ENCODE data around the gene RABGAP1L. TPM values are rescaled to one million over a fixed set of nuclear protein-coding genes. Genes with fewer than 3 reads are reported as not detected.

The RABGAP1L gene
- total and polyA plus RNA-seq, 2 of the 8 experiments (the other 6 are each of a cell fraction or from before 2014, with no cell fraction given): 33.3 to 156 TPM

DNA sequence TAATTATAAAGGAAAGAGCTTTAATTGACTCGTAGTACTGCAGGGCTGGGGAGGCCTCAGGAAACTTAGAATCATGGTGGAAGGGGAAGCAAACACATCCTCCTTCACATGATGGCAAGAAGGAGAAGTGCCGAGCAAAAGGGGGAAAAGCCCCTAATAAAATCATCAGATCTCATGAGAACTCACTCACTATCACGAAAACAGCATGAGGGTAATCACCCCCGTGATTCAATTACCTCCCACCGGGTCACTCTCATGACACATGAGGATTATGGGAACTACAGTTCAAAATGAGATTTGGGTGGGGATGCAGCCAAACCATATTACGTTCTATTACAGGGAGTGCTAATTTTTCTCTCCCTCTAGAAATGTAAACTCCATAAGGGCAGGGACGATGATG lies 878.1 kb downstream of the RABGAP1L start:
- Histone ChIP-seq H3K36me3 (ENCODE audit: control insufficient read depth in 2 of 4, insufficient read depth in 4 of 4, low read length in 3 of 4) (no peaks in the 10 kb centered on the region), H3K27me3 (replicated peaks in 1 of 4; ENCODE audit: control insufficient read depth in 3 of 4, extremely low read depth in 1 of 4, insufficient read depth in 3 of 4, low read length in 3 of 4) (no peaks in the 10 kb centered on the region; a peak in 1 of 7 replicates), H3K79me2 (ENCODE audit: control insufficient read depth in 1 of 2, insufficient read depth in 2 of 2, low read length in 2 of 2) (no peaks in the 10 kb centered on the region), H3K9ac (replicated peaks in 1 of 4; ENCODE audit: extremely low read depth in 1 of 4, low read depth in 3 of 4, low read length in 3 of 4) (no peak overlapping the region), H3K23ac (ENCODE audit: insufficient read length) (no peak overlapping the region), H4K8ac (ENCODE audit: extremely low read depth, insufficient read depth, low read length) (no peak overlapping the region), H3K4me2 (ENCODE audit: insufficient read depth in 1 of 2, low read depth in 2 of 2, low read length in 2 of 2) (no peak overlapping the region), H3K14ac (ENCODE audit: insufficient read length) (no peak overlapping the region), H2BK12ac (ENCODE audit: low read depth, low read length) (no peak overlapping the region), H2BK120ac (replicated peaks; ENCODE audit: low read depth, low read length) (no peak overlapping the region), H3K18ac (ENCODE audit: extremely low read depth, low read length) (no peak overlapping the region), H4K91ac (replicated peaks; ENCODE audit: insufficient read length, low read length) (no peak overlapping the region), H3K27ac (ENCODE audit: low read depth, low read length) (no peak overlapping the region), H3K56ac (replicated peaks; ENCODE audit: insufficient read length, low read depth, low read length) (no peak overlapping the region), H3K9me3 (ENCODE audit: insufficient read depth in 2 of 2, low read depth in 1 of 2, low read length in 1 of 2) (no peaks in the 10 kb centered on the region), H4K5ac (ENCODE audit: insufficient read length, low read depth, low read length) (no peak overlapping the region), H2BK5ac (ENCODE audit: low read depth, low read length) (no peak overlapping the region), H3K4ac (replicated peaks; ENCODE audit: insufficient read length, low read depth, low read length) (no peak overlapping the region), H3K23me2 (ENCODE audit: low read depth, low read length) (no peaks in the 10 kb centered on the region), H2AFZ (ENCODE audit: low read length) (no peak overlapping the region), H4K20me1 (replicated peaks in 1 of 2; ENCODE audit: control insufficient read depth in 1 of 2, insufficient read depth in 2 of 2, low read length in 2 of 2) (no peaks in the 10 kb centered on the region), H3K79me1 (ENCODE audit: low read depth, low read length) (no peaks in the 10 kb centered on the region), H2AK5ac (ENCODE audit: low read depth, low read length) (no peak overlapping the region), H2BK20ac (ENCODE audit: low read length) (no peak overlapping the region), H3K4me1 (replicated peaks in 1 of 4; ENCODE audit: control insufficient read depth in 3 of 4, insufficient read depth in 4 of 4, low read length in 3 of 4) (peaks cover 0 to 6% (median 2%) of the 10 kb centered on the region in 4 experiments; a peak in 3 of 7 replicates), H3K4me3 (ENCODE audit: extremely low read depth in 1 of 4, insufficient read depth in 2 of 4, low read depth in 3 of 4, low read length in 4 of 4) (no peak overlapping the region), H2BK15ac (ENCODE audit: low read length) (no peak overlapping the region)
- FAIRE-seq (no peak), DNase-seq (ENCODE audit: low read depth in 1 of 2, low spot score in 2 of 2) (no peak)
- ChIA-PET POLR2A (ENCODE audit: partially characterized antibody) (no interaction called here), CTCF (ENCODE audit: partially characterized antibody) (interaction anchor here (0.6 to 1.9 kb wide), 5 partner anchors 30 to 276 kb away, joined by 3 to 6 read pairs (median 3); no protein-coding TSS in a partner anchor)
- WGBS, 2 experiments (ENCODE audit: extremely low coverage in 1 of 2, insufficient coverage in 1 of 2, insufficient read length in 1 of 2, insufficient replicate concordance in 2 of 2, low coverage in 1 of 2, low lambda C conversion rate in 2 of 2, missing lambda C conversion rate in 1 of 2): 77% methylated on average over 7 of the region's 7 CpGs; no CpG with 5 or more reads in 1 of the 2 experiments
- TF ChIP-seq, protein P1, sequence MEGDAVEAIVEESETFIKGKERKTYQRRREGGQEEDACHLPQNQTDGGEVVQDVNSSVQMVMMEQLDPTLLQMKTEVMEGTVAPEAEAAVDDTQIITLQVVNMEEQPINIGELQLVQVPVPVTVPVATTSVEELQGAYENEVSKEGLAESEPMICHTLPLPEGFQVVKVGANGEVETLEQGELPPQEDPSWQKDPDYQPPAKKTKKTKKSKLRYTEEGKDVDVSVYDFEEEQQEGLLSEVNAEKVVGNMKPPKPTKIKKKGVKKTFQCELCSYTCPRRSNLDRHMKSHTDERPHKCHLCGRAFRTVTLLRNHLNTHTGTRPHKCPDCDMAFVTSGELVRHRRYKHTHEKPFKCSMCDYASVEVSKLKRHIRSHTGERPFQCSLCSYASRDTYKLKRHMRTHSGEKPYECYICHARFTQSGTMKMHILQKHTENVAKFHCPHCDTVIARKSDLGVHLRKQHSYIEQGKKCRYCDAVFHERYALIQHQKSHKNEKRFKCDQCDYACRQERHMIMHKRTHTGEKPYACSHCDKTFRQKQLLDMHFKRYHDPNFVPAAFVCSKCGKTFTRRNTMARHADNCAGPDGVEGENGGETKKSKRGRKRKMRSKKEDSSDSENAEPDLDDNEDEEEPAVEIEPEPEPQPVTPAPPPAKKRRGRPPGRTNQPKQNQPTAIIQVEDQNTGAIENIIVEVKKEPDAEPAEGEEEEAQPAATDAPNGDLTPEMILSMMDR (IDR thresholded peaks at IDR 0.05; ENCODE audit: control extremely low read depth in 1 of 3, insufficient read depth in 1 of 3, low read depth in 1 of 3, low read length in 3 of 3): no peak
- TF ChIP-seq SIX5 (IDR thresholded peaks at IDR 0.05; ENCODE audit: low read depth, low read length) (no peak), CEBPB (IDR thresholded peaks at IDR 0.05; ENCODE audit: low read depth, low read length) (no peak), CBX5 (IDR thresholded peaks at IDR 0.05; ENCODE audit: low read depth, low read length) (no peak), BACH1 (IDR thresholded peaks at IDR 0.05; ENCODE audit: low read length) (no peak), JUND (IDR thresholded peaks at IDR 0.05; ENCODE audit: low read length) (no peak), SP2 (IDR thresholded peaks at IDR 0.05; ENCODE audit: low read length) (no peak), CBX8 (IDR thresholded peaks at IDR 0.05; ENCODE audit: borderline replicate concordance, low read depth, low read length) (no peak), RNF2 (IDR thresholded peaks at IDR 0.05; ENCODE audit: borderline replicate concordance, low read depth, low read length, missing control alignments, poor library complexity, severe bottlenecking) (no peak), EGR1 (IDR thresholded peaks at IDR 0.05; ENCODE audit: borderline replicate concordance, low read depth, low read length) (no peak), CHD1 (IDR thresholded peaks at IDR 0.05; ENCODE audit: low read depth, low read length) (no peak)
- TF ChIP-seq, protein P2, sequence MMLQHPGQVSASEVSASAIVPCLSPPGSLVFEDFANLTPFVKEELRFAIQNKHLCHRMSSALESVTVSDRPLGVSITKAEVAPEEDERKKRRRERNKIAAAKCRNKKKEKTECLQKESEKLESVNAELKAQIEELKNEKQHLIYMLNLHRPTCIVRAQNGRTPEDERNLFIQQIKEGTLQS (IDR thresholded peaks at IDR 0.05; ENCODE audit: insufficient read depth, low read depth, low read length): no peak

All from H1 (cell line).